CD4-positive, alpha-beta T cell treated with Interleukin-21 for 1 hour (primary cell): Measurements from ENCODE around the gene PHF2.

ENCODE experiments used
- DNase-seq: peaks from one replicate; pipeline ENCODE4 v3.0.0-alpha.2; 2020

Gene PHF2

GRCh38 chr9:93569621-93570174, 6.7 kb upstream of the PHF2 start:
- no peak for DNase-seq

DNA sequence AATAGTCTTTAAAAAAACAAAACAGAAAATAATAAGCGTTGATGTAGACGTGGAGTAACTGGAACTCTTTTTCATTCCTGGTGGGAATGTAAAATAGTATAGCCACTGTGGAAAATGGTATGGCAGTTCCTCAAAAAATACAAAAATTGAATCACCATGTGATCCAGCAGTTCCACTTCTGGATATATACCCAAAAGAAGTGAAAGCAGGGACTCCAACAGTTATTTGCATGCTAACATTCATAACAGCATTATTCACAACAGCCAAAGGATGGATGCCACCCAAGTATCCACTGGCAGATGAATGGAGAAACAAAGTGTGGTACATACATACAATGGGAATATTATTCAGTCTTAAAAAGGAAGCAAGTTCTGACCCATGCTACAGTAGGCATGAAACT, 4.2 kb upstream of the PHF2 start:
- no peak for DNase-seq

GRCh38 chr9:93572636-93573515, 3.5 kb upstream of the PHF2 start:
- no peak for DNase-seq

GRCh38 chr9:93573516-93573828, 2.9 kb upstream of the PHF2 start:
- DNase-seq, result no peak

DNA sequence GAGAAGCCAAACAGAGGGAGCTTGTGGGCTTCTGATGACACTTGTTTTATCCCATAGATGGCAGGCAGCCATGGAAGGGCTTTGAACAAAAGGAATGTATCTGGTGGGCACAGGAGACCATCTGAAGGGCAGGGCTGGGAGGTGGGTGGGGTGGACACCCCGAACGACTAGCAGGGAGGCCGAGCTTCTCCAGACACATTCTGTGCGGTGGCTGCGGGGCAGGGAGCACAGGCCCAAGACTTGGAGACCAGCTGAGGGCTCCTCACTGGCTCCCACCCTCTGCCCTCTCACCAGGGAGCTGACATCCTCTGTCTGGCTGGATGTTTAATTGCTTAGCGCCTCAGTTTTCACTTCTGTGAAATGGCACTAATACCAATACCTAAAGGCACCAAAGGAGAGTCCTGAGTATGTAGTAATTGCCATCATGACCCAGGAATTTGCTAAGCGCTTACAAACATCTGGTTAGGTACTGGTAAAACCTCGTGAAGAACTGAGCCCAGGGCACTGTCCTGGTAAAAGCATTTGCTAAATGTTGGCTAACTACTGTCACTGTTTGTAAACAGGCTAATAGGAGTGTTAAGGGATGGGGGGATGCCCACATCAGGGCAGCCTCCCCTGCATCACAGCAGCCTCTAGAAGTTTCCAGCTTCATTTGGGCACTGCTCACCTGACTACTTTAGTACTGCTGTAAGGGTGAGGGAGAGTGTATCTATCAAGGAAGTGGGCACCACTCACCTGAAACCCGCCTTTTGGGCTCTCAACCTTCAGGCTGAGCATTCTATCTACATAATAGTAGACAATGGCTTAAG, 2.1 kb upstream of the PHF2 start:
- no peak for DNase-seq

- DNase-seq, result no peak
Measured at GRCh38 chr9:93574900-93575795, 1.2 kb upstream of the PHF2 start.

- DNase-seq, result peak; percentile 64
Measured at GRCh38 chr9:93575796-93576257, 557 bp upstream of the PHF2 start.

DNA sequence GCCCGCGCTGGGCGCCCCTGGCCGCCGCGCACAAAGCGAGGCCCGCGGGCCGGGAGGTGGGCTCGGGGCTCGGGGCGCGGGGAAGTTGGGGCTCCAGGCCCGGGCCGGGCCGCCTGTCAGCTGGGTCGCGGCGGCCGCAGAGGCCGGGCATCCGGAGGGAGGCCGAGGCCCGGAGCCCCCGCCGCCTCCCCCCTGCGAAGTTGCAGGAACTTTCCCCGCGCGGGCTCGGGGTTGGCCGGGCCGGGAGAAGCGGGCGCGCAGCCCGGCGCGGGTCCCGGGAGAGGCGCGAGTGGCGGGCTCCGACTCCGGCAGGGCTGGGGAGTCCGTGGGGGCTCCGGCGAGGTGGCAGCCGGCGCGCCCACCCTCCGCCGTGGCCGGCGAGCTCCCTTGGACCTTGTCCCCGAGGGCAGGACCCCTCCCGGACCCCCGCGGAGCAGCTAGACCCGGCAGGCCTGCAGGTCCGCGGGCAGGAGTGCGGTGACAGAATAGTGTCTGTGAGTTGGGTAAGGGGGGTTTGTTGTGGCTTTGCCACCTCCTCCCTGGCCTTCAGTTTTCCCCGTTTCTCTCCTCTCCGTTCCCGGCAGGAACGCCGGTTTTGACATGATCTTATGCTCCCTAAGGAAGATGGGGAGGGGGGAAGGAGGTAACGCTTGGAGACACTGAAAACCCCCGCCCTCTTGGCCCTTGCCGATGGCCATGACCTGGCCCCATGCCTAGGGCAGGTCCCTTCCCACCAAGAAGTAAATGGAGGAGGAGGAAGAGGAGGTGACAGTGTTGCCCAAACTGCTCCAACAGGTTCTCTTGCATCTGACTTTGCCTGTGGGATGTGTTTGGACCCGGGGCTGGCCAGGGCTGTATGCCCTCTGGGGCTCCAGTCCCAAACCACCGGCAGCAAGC, 942 bp downstream of the PHF2 start:
- DNase-seq, result peak; percentile 27

- no peak for DNase-seq
Measured at GRCh38 chr9:93577975-93578682, 1.7 kb downstream of the PHF2 start.

DNA sequence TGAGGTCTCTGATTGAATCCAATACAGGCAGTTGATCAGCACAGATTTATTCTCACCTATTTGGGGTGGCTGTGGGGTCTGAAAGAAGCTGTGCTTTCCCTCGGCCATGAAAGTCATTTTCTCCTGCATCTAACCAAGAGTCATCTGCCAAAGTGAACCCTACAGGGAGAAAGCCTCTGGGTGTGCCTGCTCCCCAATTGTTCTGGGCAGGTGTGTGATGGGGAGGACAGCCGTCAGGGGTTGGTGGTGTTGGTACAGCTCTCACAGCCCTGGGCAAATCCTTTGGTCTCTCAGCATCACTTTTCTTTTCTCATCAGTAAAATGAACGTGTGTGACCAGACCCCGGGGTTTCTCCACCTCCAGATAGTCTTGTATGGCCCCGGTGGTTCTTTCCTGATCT, 2.5 kb downstream of the PHF2 start:
- DNase-seq, result no peak

DNA sequence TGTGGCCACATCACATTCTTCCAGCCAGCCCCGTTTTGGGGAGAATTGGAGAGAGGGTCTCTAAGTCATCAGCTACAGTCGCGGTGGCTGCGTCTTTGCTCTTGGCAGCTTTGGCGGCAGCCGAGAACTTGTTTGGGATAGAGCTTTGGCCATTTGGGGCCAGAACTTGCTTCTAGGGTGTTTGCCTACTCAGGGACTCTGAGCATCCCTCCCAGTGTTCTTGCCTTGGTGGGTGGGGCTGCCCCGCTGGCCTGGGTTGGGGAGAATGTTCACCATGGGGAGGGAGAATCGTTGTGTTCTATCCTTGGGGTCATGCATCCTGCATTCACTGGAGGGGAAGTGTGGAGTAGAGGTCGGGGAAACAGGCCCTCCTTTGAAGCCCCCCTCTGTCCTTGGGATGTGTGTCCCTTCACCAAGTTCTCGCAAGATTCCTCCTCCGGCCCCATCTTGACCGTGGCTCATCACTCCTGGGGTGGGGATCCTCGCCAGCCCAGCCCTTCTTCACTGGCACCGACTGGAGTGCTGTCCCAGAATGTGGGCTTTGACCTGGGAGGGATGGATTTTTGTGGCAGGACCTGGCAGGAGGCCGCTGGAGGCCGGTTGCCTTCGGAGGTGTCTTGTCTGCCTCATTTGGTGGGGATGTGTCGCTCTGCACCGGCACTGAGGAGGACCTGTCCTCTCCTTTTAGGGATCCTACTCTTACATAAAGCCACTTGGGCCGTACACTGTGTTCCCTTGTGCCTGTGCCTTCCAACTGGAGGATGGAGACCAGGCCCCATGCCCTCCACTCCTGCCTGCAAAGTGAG, 3.5 kb downstream of the PHF2 start:
- no peak for DNase-seq

- DNase-seq, result no peak
Measured at GRCh38 chr9:93580654-93581380, 4.4 kb downstream of the PHF2 start.

DNA sequence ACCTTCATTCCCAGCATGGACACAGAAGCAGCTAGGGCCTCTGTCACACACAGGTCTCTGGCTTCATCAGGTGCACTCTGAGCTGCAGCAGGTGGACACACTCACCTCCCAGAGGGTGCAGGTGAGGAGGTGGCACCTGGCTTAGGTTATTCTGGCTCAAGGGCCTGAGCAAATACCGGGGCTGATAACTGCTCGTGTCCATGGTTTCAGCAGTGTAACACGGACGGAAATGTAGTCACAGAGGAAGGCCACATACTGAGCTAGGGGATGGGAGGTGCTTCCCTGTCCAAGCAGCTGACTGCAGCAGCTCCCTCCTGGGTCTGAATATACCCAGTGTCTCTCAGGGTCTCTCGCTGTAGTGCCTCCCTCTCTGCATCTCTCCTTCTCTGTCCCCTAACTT, 5.7 kb downstream of the PHF2 start:
- no peak for DNase-seq

- DNase-seq, result no peak
Measured at GRCh38 chr9:93582550-93582949, 6.2 kb downstream of the PHF2 start.

GRCh38 chr9:93585259-93585658, 8.9 kb downstream of the PHF2 start:
- no peak for DNase-seq

GRCh38 chr9:93585695-93586094, 9.3 kb downstream of the PHF2 start:
- no peak for DNase-seq

DNA sequence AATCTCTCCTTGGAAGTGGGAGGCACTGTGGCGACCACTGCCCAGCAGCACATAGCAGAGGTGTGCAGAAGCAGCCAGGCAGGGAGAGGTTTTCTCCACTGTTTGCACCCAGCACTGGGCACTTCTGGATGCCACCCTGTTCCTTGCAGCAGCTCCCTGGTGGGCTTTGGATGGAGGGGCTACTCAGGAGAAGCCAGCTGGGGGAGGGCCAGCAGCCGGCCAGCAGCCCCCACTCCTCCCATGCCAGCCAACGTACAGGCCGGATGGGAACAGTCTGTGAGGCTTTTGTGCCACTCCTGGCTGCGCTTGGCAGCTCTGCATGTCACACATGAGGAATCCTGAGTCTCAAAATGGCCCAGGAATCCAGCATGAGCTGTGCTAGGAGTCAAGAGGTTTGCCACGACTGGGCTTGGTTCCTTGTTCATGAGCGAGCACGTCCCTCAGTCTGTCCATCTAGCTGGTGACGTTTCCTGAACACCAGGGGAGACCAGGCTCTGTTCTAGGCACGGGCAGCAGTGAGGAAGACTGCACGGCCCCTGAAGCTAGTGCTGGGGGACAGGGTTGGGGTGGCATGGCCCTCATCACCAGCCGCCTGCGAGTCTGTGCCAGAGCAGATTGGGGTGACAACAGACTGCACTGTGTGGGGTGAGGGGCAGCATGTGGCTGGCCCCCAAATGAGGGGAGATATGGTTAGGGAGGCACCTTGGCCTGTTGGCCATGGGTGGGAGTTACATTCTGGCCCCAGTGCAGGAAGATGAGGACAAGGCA, 10.1 kb downstream of the PHF2 start:
- no peak for DNase-seq

- no peak for DNase-seq
Measured at GRCh38 chr9:93587284-93587650, 10.9 kb downstream of the PHF2 start.
